H1 (cell line): ENCODE results near the gene CERT1. TPM values are rescaled to one million over a fixed set of nuclear protein-coding genes. Genes with fewer than 3 reads are reported as not detected.

Experiments used
- CTCF ChIA-PET: fragments of 300-600 bp; sonication (Branson Sonifier 250); formaldehyde crosslinking; loops from one replicate; lab custom pipeline; 2021; ENCODE audit not compliant: partially characterized antibody; lab: Charles Lee
- POLR2A ChIA-PET: fragments of 300-600 bp; sonication (Branson Sonifier 250); formaldehyde crosslinking; loops from one replicate; lab custom pipeline; 2021; ENCODE audit warnings: inconsistent platforms; ENCODE audit not compliant: partially characterized antibody; lab: Charles Lee
- DNase-seq, 2 experiments: peaks; one replicate each; pipeline versions ENCODE4 v3.0.0 to v3.0.0-alpha.2; 2010 to 2022; ENCODE audit warnings: low spot score in 2 of 2, low read depth in 1 of 2, mixed read lengths in 1 of 2
- FAIRE-seq: peaks from 2 replicates; lab custom pipeline; 2011; peaks lifted over from hg19 to GRCh38; lab: Jason Lieb, UNC
- H2AFZ ChIP-seq: 2 replicates; pipeline ENCODE4 v1.8.1; 2012; ENCODE audit warnings: low read length, inconsistent platforms
- H2AK5ac ChIP-seq: 2 replicates; pipeline ENCODE4 v1.6.1; 2013; ENCODE audit warnings: low read depth, low read length
- H2BK120ac ChIP-seq: replicated peaks from 2 replicates; pipeline ENCODE3; 2013; ENCODE audit warnings: low read depth, low read length, inconsistent platforms
- H2BK12ac ChIP-seq: 2 replicates; pipeline ENCODE4 v1.6.1; 2013; ENCODE audit warnings: low read depth, low read length
- H2BK15ac ChIP-seq: 2 replicates; pipeline ENCODE4 v1.6.1; 2013; ENCODE audit warnings: low read length
- H2BK20ac ChIP-seq: 2 replicates; pipeline ENCODE4 v1.6.1; 2013; ENCODE audit warnings: low read length
- H2BK5ac ChIP-seq: 2 replicates; pipeline ENCODE4 v1.6.1; 2013; ENCODE audit warnings: low read depth, low read length
- H3K14ac ChIP-seq: 2 replicates; pipeline ENCODE4 v1.6.1; 2013; ENCODE audit warnings: inconsistent platforms; ENCODE audit not compliant: insufficient read length
- H3K18ac ChIP-seq: 2 replicates; pipeline ENCODE4 v1.6.1; 2013; ENCODE audit warnings: low read length; ENCODE audit errors: extremely low read depth
- H3K23ac ChIP-seq: 2 replicates; pipeline ENCODE4 v1.6.1; 2013; ENCODE audit warnings: inconsistent platforms; ENCODE audit not compliant: insufficient read length
- H3K23me2 ChIP-seq: 2 replicates; pipeline ENCODE4 v1.6.1; 2013; ENCODE audit warnings: low read depth, low read length
- H3K27ac ChIP-seq: 2 replicates; pipeline ENCODE4 v1.6.1; 2011; ENCODE audit warnings: low read depth, low read length, inconsistent platforms
- H3K27me3 ChIP-seq, 4 experiments: replicated peaks in 1 of 4; 1 replicate in 1 of 4; 2 replicates in 3 of 4; pipeline versions ENCODE4 v1.6.1 to v1.8.1; 2011 to 2013; ENCODE audit warnings: low read length in 3 of 4, mild to moderate bottlenecking in 3 of 4, inconsistent platforms in 2 of 4, mixed read lengths in 2 of 4, moderate library complexity in 1 of 4; ENCODE audit not compliant: control insufficient read depth in 3 of 4, insufficient read depth in 3 of 4; ENCODE audit errors: extremely low read depth in 1 of 4
- H3K36me3 ChIP-seq, 4 experiments: 2 replicates each; pipeline versions ENCODE4 v1.6.1 to v1.8.1; 2011 to 2013; ENCODE audit warnings: mild to moderate bottlenecking in 4 of 4, low read length in 3 of 4, moderate library complexity in 2 of 4, control low read depth in 1 of 4, inconsistent platforms in 1 of 4; ENCODE audit not compliant: insufficient read depth in 4 of 4, control insufficient read depth in 2 of 4
- H3K4ac ChIP-seq: replicated peaks from 2 replicates; pipeline ENCODE3; 2013; ENCODE audit warnings: low read length, low read depth, mixed read lengths, inconsistent platforms; ENCODE audit not compliant: insufficient read length
- H3K4me1 ChIP-seq, 4 experiments: replicated peaks in 1 of 4; 1 replicate in 1 of 4; 2 replicates in 3 of 4; pipeline versions ENCODE4 v1.6.1 to v1.8.1; 2011 to 2013; ENCODE audit warnings: low read length in 3 of 4, inconsistent platforms in 2 of 4, mixed read lengths in 1 of 4; ENCODE audit not compliant: insufficient read depth in 4 of 4, control insufficient read depth in 3 of 4
- H3K4me2 ChIP-seq, 2 experiments: 2 replicates each; pipeline versions ENCODE4 v1.6.1 to v1.8.1; 2011 to 2013; ENCODE audit warnings: low read depth in 2 of 2, low read length in 2 of 2, control low read depth in 1 of 2, inconsistent platforms in 1 of 2, mild to moderate bottlenecking in 1 of 2; ENCODE audit not compliant: insufficient read depth in 1 of 2
- H3K4me3 ChIP-seq, 4 experiments: fragments of 200-600, 300-600 bp in 1 of 4; sonication (generic), shearing (Covaris generic), sonication (Bioruptor Twin) in 1 of 4; 2 replicates each; pipeline versions ENCODE4 v1.5.1 to v1.8.1; 2011 to 2016; ENCODE audit warnings: low read length in 4 of 4, low read depth in 3 of 4, control low read depth in 2 of 4, inconsistent platforms in 2 of 4, mild to moderate bottlenecking in 2 of 4, mixed read lengths in 1 of 4, moderate library complexity in 1 of 4; ENCODE audit not compliant: insufficient read depth in 2 of 4; ENCODE audit errors: extremely low read depth in 1 of 4
- H3K56ac ChIP-seq: replicated peaks from 2 replicates; pipeline ENCODE3; 2013; ENCODE audit warnings: low read depth, mild to moderate bottlenecking, mixed read lengths, low read length, inconsistent platforms; ENCODE audit not compliant: insufficient read length
- H3K79me1 ChIP-seq: 2 replicates; pipeline ENCODE4 v1.6.1; 2013; ENCODE audit warnings: low read depth, low read length, control low read depth
- H3K79me2 ChIP-seq, 2 experiments: 2 replicates each; pipeline versions ENCODE4 v1.6.1 to v1.8.1; 2012 to 2013; ENCODE audit warnings: low read length in 2 of 2, mild to moderate bottlenecking in 2 of 2, inconsistent platforms in 1 of 2; ENCODE audit not compliant: insufficient read depth in 2 of 2, control insufficient read depth in 1 of 2
- H3K9ac ChIP-seq, 4 experiments: replicated peaks in 1 of 4; 1 replicate in 1 of 4; 2 replicates in 3 of 4; pipeline versions ENCODE4 v1.6.1 to v1.8.1; 2011 to 2013; ENCODE audit warnings: low read depth in 3 of 4, low read length in 3 of 4, control low read depth in 2 of 4, mild to moderate bottlenecking in 2 of 4, moderate library complexity in 2 of 4, inconsistent platforms in 1 of 4; ENCODE audit errors: extremely low read depth in 1 of 4
- H3K9me3 ChIP-seq, 2 experiments: 2 replicates each; pipeline versions ENCODE4 v1.6.1 to v1.8.1; 2012 to 2013; ENCODE audit warnings: mild to moderate bottlenecking in 2 of 2, moderate library complexity in 2 of 2, control low read depth in 1 of 2, inconsistent platforms in 1 of 2, low read depth in 1 of 2, low read length in 1 of 2, mixed read lengths in 1 of 2; ENCODE audit not compliant: insufficient read depth in 2 of 2
- H4K20me1 ChIP-seq, 2 experiments: replicated peaks in 1 of 2; 2 replicates each; pipeline versions ENCODE3 to v1.8.1; 2011 to 2013; ENCODE audit warnings: inconsistent platforms in 2 of 2, low read length in 2 of 2, mild to moderate bottlenecking in 1 of 2; ENCODE audit not compliant: insufficient read depth in 2 of 2, control insufficient read depth in 1 of 2
- H4K5ac ChIP-seq: 2 replicates; pipeline ENCODE4 v1.6.1; 2013; ENCODE audit warnings: low read length, low read depth, mixed read lengths, inconsistent platforms; ENCODE audit not compliant: insufficient read length
- H4K8ac ChIP-seq: 2 replicates; pipeline ENCODE4 v1.8.0; 2013; ENCODE audit warnings: mild to moderate bottlenecking, moderate library complexity, low read length, inconsistent platforms; ENCODE audit not compliant: insufficient read depth; ENCODE audit errors: extremely low read depth
- H4K91ac ChIP-seq: replicated peaks from 2 replicates; pipeline ENCODE3; 2013; ENCODE audit warnings: low read length, mixed read lengths, inconsistent platforms; ENCODE audit not compliant: insufficient read length
- BRCA1 ChIP-seq: IDR thresholded peaks from 2 replicates; pipeline ENCODE4 v1.6.1; 2012; ENCODE audit warnings: low read depth, low read length, improper control_type of control experiment
- CHD2 ChIP-seq: IDR thresholded peaks from 2 replicates; pipeline ENCODE4 v1.6.1; 2012; ENCODE audit warnings: low read length, improper control_type of control experiment
- EP300 ChIP-seq, 2 experiments: IDR thresholded peaks; 1 replicate in 1 of 2; 2 replicates in 1 of 2; pipeline ENCODE4 v1.6.1; 2011 to 2012; ENCODE audit warnings: low read depth in 2 of 2, low read length in 2 of 2, mild to moderate bottlenecking in 2 of 2, borderline replicate concordance in 1 of 2, inconsistent platforms in 1 of 2, moderate library complexity in 1 of 2
- FOSL1 ChIP-seq: IDR thresholded peaks from 2 replicates; pipeline ENCODE4 v1.6.1; 2011; ENCODE audit warnings: mild to moderate bottlenecking, low read depth, low read length, moderate library complexity; ENCODE audit not compliant: insufficient read depth
- HDAC2 ChIP-seq, 2 experiments: fragments of 300-600 bp in 1 of 2; sonication (generic) in 1 of 2; IDR thresholded peaks; 2 replicates each; pipeline ENCODE4 v1.6.1; 2011 to 2012; ENCODE audit warnings: low read depth in 2 of 2, low read length in 2 of 2, mild to moderate bottlenecking in 2 of 2, moderate library complexity in 2 of 2, borderline replicate concordance in 1 of 2, inconsistent platforms in 1 of 2
- JUN ChIP-seq: IDR thresholded peaks from 2 replicates; pipeline ENCODE4 v1.6.1; 2011; ENCODE audit warnings: low read depth, mild to moderate bottlenecking, improper control_type of control experiment, low read length
- PHF8 ChIP-seq: fragments of 200-600 bp; sonication (generic); conservative IDR thresholded peaks from 2 replicates; pipeline ENCODE4 v1.7.1; 2012; ENCODE audit warnings: low read depth, mild to moderate bottlenecking, inconsistent platforms, low read length, moderate library complexity
- SP4 ChIP-seq: IDR thresholded peaks from 2 replicates; pipeline ENCODE4 v1.6.1; 2012; ENCODE audit warnings: low read length, inconsistent platforms
- YY1 ChIP-seq: IDR thresholded peaks from 2 replicates; pipeline ENCODE4 v1.6.1; 2011; ENCODE audit warnings: low read depth, mild to moderate bottlenecking, low read length
- WGBS, 2 experiments: shearing (Covaris generic) in 1 of 2; methylation state at CpG; one replicate each; pipeline versions ENCODE4 v1.1.6 to v1.1.7; 2013 to 2015; ENCODE audit warnings: low lambda C conversion rate in 2 of 2, mixed read lengths in 2 of 2, inconsistent platforms in 1 of 2, low coverage in 1 of 2, missing lambda C conversion rate in 1 of 2; ENCODE audit not compliant: insufficient replicate concordance in 2 of 2, insufficient coverage in 1 of 2, insufficient read length in 1 of 2; ENCODE audit errors: extremely low coverage in 1 of 2, missing lambda C conversion rate in 1 of 2; 5-methylcytosine and 5-hydroxymethylcytosine counted together
- polyA plus RNA-seq, 7 experiments: library from polyadenylated mRNA; depleted of rRNA in 3 of 7; stranded (reverse) in 5 of 7; unstranded in 2 of 7; fragments of >200 nt in 5 of 7; fragments of 200-250 nt in 2 of 7; gene quantifications; 1 replicate in 5 of 7; 2 replicates in 1 of 7; 4 replicates in 1 of 7; pipeline versions ENCODE4 v1.2.1 to v1.2.3, GENCODE V29; 2011 to 2013; ENCODE audit warnings: missing spikeins in 2 of 7, mixed read lengths in 2 of 7
- total RNA-seq: library from RNA; stranded (reverse); fragmentation: NEBNext Ultra II Directional; extraction: Animal tissue kit (Norgen Biotek cat#: 25700); gene quantifications from 2 replicates; pipeline ENCODE4 v1.2.1, GENCODE V29; 2021

The CERT1 gene
- total and polyA plus RNA-seq, 2 of the 8 experiments (the other 6 are each of a cell fraction or from before 2014, with no cell fraction given), result 7.8 to 55.3 TPM

DNA sequence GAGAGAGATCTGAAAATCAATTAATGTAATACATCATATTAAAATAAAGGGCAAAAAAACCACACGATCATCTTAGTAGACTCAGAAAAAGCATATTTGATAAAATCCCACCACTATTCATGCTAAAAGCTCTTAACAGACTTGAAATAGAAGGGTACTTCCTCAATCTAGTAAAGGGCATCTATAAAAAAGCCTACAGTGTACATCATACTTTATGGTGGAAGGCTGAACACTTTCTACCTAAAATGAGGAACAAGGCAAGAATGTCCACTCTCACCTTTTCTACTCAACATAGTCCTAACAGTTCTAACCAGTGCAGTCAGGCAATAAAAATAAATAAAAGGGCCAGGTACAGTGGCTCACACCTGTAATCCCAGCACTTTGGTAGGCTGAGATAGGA is 39.2 kb upstream of the CERT1 start:
- H4K91ac ChIP-seq, result no peak overlapping the region
- H4K8ac ChIP-seq, result no peak overlapping the region
- ChIA-PET POLR2A (interaction anchor here (0.6 kb wide), 1 partner anchor 59 kb away, joined by 3 read pairs; no protein-coding TSS in a partner anchor), CTCF (no interaction called here)
- H2BK12ac ChIP-seq, result no peak overlapping the region
- H2BK120ac ChIP-seq, result no peak overlapping the region
- no peak for TF ChIP-seq EP300 (IDR thresholded peaks at IDR 0.05; ENCODE audit: borderline replicate concordance in 1 of 2, low read depth in 2 of 2, low read length in 2 of 2)
- no peak for TF ChIP-seq BRCA1
- TF ChIP-seq FOSL1, result no peak
- TF ChIP-seq PHF8, result no peak
- no peak for TF ChIP-seq JUN
- TF ChIP-seq CHD2, result no peak
- no peak for TF ChIP-seq YY1
- no peak for TF ChIP-seq HDAC2 (IDR thresholded peaks at IDR 0.05; ENCODE audit: borderline replicate concordance in 1 of 2, low read depth in 2 of 2, low read length in 2 of 2)
- no peak for TF ChIP-seq SP4
- H3K27me3 ChIP-seq, result no peaks in the 10 kb centered on the region
- H2BK5ac ChIP-seq, result no peak overlapping the region
- no peak overlapping the region for H3K4me2 ChIP-seq
- no peak overlapping the region for H3K14ac ChIP-seq
- no peak overlapping the region for H2BK15ac ChIP-seq
- no peaks in the 10 kb centered on the region for H3K4me1 ChIP-seq
- DNase-seq (no peak), FAIRE-seq (no peak)
- H3K56ac ChIP-seq, result no peak overlapping the region
- no peak overlapping the region for H2AK5ac ChIP-seq
- no peak overlapping the region for H3K4me3 ChIP-seq
- no peak overlapping the region for H2BK20ac ChIP-seq
- no peaks in the 10 kb centered on the region for H3K9me3 ChIP-seq
- no peak overlapping the region for H3K4ac ChIP-seq
- no peaks in the 10 kb centered on the region for H3K79me2 ChIP-seq
- H3K27ac ChIP-seq, result no peak overlapping the region
- no peak overlapping the region for H4K5ac ChIP-seq
- H3K23ac ChIP-seq, result no peak overlapping the region
- no peaks in the 10 kb centered on the region for H3K79me1 ChIP-seq
- H2AFZ ChIP-seq, result no peak overlapping the region
- 92% methylated on average over 1 of the region's 1 CpG; no CpG with 5 or more reads in 1 of the 2 experiments for WGBS, 2 experiments
- H3K9ac ChIP-seq, result no peak overlapping the region
- no peak overlapping the region for H3K18ac ChIP-seq
- H4K20me1 ChIP-seq, result no peaks in the 10 kb centered on the region
- peaks cover 0 to 6% (median 0%) of the 10 kb centered on the region in 4 experiments; a peak in 1 of 8 replicates for H3K36me3 ChIP-seq
- no peaks in the 10 kb centered on the region for H3K23me2 ChIP-seq
